Measurements from ENCODE around the gene LRP1B. TPM values are rescaled to one million over a fixed set of nuclear protein-coding genes. Genes with fewer than 3 reads are reported as not detected.

The LRP1B gene
- total RNA-seq, 1 experiment from 2014 or later, result 0.52 TPM

GRCh38 chr2:141927536-141927935 lies 203.3 kb downstream of the LRP1B start:
- no peak for ATAC-seq
- Mint-ChIP-seq H3K4me3 (no peak overlapping the region), H3K36me3 (no peaks in the 10 kb centered on the region), H3K4me1 (peaks cover 11% of the 10 kb centered on the region), H3K9me3 (0 out of 2 replicates have a peak, but pooled peaks cover 4% of the 10 kb centered on the region), H3K27ac (no peak overlapping the region), H3K27me3 (ENCODE audit: low read depth) (no peaks in the 10 kb centered on the region)
- TF ChIP-seq MLX (CRISPR knock-in tag; IDR thresholded peaks at IDR 0.05), result no peak
- no peak for TF ChIP-seq MAX (CRISPR knock-in tag; IDR thresholded peaks at IDR 0.05)
- TF ChIP-seq ZNF138 (CRISPR knock-in tag; conservative IDR thresholded peaks at IDR 0.05), result no peak
- no peak for TF ChIP-seq ZNF232 (CRISPR knock-in tag; IDR thresholded peaks at IDR 0.05)
- TF ChIP-seq NFYB (CRISPR knock-in tag; conservative IDR thresholded peaks at IDR 0.05; ENCODE audit: low read depth), result no peak
- TF ChIP-seq CBFB (CRISPR knock-in tag; IDR thresholded peaks at IDR 0.05; ENCODE audit: low read depth), result no peak
- no peak for TF ChIP-seq PRDM15 (CRISPR knock-in tag; IDR thresholded peaks at IDR 0.05)
- TF ChIP-seq E2F1 (CRISPR knock-in tag; IDR thresholded peaks at IDR 0.05), result no peak
- no peak for TF ChIP-seq RORB (CRISPR knock-in tag; IDR thresholded peaks at IDR 0.05)
- TF ChIP-seq HMGXB4 (CRISPR knock-in tag; IDR thresholded peaks at IDR 0.05), result no peak
- no peak for TF ChIP-seq ZNF121 (CRISPR knock-in tag; IDR thresholded peaks at IDR 0.05)
- POLR2A ChIA-PET, result no interaction called here
- CTCF ChIA-PET, result interaction anchor here (0.6 to 0.7 kb wide), 2 partner anchors 11 to 833 kb away, joined by 3 to 4 read pairs; no protein-coding TSS in a partner anchor
- no peak for DNase-seq (ENCODE audit: low spot score)

- TF ChIP-seq MYBL2 (CRISPR knock-in tag; IDR thresholded peaks at IDR 0.05) (no peak), ZNF425 (CRISPR knock-in tag; conservative IDR thresholded peaks at IDR 0.05) (no peak), USF1 (CRISPR knock-in tag; IDR thresholded peaks at IDR 0.05) (no peak)
- H3K4me1 Mint-ChIP-seq, result peaks cover 11% of the 10 kb centered on the region
- H3K36me3 Mint-ChIP-seq, result no peaks in the 10 kb centered on the region
- no peak for ATAC-seq
- DNase-seq (ENCODE audit: low spot score), result no peak
- ChIA-PET CTCF (no interaction called here), POLR2A (no interaction called here)
- 0 out of 2 replicates have a peak, but pooled peaks cover 4% of the 10 kb centered on the region for H3K9me3 Mint-ChIP-seq
- H3K27me3 Mint-ChIP-seq (ENCODE audit: low read depth), result no peaks in the 10 kb centered on the region
- no peak overlapping the region for H3K27ac Mint-ChIP-seq
- H3K4me3 Mint-ChIP-seq, result no peak overlapping the region
Observed at GRCh38 chr2:141925511-141925910, 205.3 kb downstream of the LRP1B start.

Measured in WTC11 (cell line).